ENCODE data around the gene PCDHAC2. TPM values are rescaled to one million over a fixed set of nuclear protein-coding genes. Genes with fewer than 3 reads are reported as not detected.

Gene PCDHAC2
- total RNA-seq, 1 donor from 2014 or later = not detected

GRCh38 chr5:140988100-140988499 lies 21.8 kb downstream of the PCDHAC2 start:
- intact Hi-C loops (cut with micrococcal nuclease) = no loop called here

DNA sequence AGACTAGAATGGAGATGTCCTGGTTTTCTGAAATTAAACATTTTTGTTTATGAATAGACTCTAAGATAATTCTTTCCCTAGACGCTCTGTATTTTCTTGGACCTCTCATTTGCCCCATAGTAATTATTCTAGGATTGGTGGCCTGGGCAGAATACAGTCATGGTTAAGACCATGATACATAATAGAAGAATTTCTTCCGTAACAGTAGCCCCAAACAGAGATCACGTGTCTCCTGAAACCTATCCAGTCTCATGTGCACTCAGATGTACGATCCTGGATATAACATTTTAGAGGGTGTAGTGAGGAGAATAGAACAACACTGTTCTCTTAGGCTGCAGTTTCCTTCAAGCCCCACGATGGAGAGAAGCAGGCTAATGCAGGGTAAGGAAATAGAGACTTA lies 22.3 kb downstream of the PCDHAC2 start:
- intact Hi-C loops (cut with micrococcal nuclease) = no loop called here

DNA sequence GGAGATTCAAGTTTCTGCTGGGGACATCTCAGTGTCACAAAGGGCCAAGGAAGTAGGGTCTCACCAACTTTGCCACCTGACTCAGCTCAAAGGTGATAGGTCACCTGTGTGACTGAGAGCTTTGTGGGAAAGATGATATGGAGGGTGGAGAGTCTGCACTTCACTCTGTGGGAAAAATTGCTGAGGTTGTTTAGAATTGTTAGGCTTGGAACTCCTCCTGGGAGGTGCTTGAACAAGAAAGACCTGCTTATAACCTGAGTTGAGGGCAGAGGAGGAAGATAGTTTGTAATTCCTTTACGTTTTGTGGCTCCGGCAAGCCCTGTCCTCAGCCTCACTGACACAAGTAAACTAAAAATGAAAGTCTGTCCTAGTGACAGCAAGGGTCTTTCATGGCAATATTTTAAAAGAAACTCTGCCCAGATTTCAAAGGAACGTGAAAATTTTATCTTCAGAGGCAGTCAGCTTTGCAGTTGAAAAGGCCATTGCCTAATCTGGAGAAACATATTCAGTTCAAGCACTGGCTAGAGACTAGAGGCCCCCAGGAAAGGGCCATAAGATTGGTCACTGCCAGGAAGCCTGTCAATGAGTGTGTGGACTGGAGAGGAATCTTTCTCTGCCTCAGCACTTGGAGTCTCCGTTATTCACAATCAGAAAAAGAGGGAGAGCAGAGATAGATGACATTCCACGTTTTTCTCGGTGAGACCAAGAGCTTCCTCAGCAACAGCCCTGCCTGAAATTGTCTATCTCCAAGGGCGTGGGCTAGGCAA lies 23.2 kb downstream of the PCDHAC2 start:
- intact Hi-C loops (cut with micrococcal nuclease) = no loop called here

DNA sequence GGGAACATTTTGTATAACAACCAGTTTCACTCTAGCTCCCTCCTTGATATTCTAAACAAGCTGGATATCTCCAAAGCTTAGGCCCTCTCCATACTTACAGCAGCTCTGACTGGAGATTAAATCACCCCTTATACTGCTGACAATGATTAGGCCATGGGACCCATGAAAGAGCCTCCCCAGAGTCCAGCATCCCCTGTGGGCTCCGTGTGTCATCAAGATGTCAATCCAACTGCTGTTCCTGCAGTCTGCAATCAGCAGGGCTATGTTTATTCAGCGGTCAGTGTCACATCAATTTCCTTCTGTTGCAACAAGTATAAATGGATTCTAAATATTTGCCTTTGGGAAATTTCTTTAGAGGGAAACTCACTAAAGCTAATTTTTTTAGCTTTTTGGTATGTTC lies 26.6 kb downstream of the PCDHAC2 start:
- intact Hi-C loops (cut with micrococcal nuclease) = no loop called here

- intact Hi-C loops (cut with micrococcal nuclease) = no loop called here
Measured at GRCh38 chr5:140996060-140996459, 29.8 kb downstream of the PCDHAC2 start.

DNA sequence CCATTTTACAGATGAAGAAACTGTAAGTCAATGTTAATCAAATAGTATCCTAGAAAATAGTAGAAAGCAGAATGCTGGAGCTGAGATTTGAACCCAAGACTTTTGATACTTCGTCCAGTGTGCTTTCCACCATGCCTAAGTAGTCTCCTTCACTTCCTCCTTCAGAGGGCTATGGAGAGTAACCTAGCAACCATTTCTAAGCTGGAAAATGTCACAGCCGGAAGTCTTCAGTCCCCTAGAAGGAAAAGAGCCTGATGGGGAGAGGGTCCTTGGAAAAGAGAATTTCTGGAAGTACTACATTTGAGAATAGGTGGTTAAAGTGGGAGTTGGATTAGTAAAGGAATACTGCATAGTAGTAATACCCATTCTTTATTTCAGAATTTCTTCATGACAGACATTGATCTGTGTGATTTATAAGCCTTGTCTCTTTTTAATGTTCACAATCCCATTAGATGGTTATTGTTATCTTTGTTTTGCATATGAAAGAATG lies 32.7 kb downstream of the PCDHAC2 start:
- intact Hi-C loops (cut with micrococcal nuclease) = no loop called here

DNA sequence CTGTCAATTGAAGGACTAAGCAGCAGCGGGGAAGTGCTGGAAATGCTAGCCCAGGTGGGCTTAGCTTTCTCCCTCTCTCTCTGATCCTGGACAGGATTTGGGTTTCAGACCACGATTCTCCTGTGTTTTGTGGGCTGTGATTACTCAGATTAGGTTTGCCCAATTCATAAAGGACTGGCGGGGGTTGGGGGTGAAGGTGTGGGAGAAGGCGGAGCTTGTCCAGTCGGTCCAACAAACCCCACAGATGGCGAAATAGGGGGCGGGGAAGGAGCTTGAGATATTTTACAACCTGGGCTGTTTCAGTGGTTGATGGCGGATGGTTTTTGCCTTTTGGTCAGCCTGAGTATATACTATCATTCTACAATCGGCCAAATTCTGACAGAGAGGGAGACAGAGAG lies 35.2 kb downstream of the PCDHAC2 start:
- intact Hi-C loops (cut with micrococcal nuclease) = no loop called here

DNA sequence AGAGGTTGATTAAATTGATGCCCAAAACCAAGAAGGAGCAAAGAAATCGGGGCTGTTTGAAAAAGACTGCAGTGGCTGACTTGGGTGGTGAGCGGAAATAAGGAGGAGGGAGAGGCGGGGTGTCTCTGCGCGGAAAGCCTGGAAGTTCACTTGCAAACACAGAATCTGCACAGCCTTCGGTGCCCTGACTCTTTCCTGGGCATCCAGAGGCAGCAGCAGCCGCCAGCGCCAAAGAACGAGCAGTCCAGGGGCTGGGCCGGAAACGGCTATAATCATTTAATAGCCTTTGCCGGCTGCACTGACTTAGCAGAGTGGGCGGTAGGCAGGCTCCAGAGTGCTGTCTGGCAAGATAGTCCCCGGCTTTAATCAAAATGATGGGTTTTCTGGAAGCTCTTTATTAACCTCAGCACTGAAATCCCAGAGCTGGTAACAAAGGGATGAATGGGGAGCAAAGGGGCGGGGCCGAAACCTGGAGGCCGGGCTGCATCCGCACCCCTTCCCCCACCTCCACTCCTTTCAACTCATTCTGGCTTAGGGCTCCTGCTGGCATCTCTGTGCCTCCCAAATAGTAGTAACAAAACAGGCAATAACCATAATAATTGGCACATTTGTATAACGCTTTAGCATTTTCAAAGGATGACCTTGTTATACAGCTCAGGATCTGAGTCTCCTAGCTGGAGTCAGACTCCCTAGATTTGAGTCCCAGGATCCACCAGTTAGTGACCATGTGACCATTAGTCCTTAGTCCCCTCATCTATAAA lies 35.7 kb downstream of the PCDHAC2 start:
- intact Hi-C loops (cut with micrococcal nuclease) = no loop called here

- intact Hi-C loops (cut with micrococcal nuclease) = no loop called here
Measured at GRCh38 chr5:141002605-141002965, 36.3 kb downstream of the PCDHAC2 start.

GRCh38 chr5:141003031-141003430 lies 36.8 kb downstream of the PCDHAC2 start:
- intact Hi-C loops (cut with micrococcal nuclease) = no loop called here

DNA sequence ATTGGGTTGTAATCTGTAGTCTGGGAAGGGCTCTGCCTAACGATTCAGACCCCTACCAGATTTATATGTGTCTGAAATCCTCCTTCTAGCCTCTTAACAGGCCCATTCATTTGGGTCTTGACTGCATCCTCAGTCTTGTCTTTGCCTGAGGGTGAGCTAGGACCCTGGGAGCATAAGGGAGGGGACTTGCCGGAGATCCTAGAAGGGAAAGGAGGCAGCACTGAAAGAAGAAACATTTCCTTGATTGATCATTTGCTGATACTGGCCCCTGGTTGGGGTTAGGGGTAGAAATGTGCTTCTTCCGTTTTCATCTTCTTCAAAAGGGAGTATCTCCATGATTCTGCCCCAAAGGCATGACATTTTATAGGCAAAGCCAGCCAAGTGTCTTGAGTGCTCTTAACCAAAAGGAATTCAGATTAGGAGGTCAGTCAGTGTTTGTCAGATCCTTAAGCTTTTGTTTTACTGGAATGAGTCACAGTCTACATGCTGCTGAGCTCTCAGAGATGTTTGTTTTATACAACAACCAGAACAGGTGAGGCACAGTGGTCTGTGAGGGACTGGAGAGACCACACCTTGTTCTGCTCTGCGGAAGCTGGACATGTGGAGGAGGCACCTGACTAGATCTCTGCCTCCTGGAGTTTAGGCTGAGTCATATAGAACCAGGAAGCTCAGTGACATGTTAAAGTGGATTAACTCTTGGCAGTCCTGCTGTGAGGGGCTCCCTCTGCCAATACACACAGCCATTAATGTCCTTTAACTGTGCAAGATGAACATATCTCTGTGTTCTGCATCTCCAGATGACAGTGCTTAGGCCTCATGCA lies 37.7 kb downstream of the PCDHAC2 start:
- intact Hi-C loops (cut with micrococcal nuclease) = no loop called here

GRCh38 chr5:141007791-141008190 lies 41.5 kb downstream of the PCDHAC2 start:
- intact Hi-C loops (cut with micrococcal nuclease) = no loop called here

- intact Hi-C loops (cut with micrococcal nuclease) = no loop called here
Measured at GRCh38 chr5:141010047-141010793, 43.9 kb downstream of the PCDHAC2 start.

GRCh38 chr5:141017943-141018342 lies 51.7 kb downstream of the PCDHAC2 start:
- intact Hi-C loops (cut with micrococcal nuclease) = no loop called here

Other genes with a start within 250 kb of the PCDHAC2 start
- gene PCDHA1, start 180.3 kb upstream of the PCDHAC2 start, total RNA-seq = not detected in 2 replicates
- gene PCDHA2, start 171.6 kb upstream of the PCDHAC2 start, total RNA-seq = not detected in 2 replicates
- gene PCDHA3, start 165.4 kb upstream of the PCDHAC2 start, total RNA-seq = not detected in 2 replicates
- not detected in 2 replicates for gene PCDHA4, start 159.4 kb upstream of the PCDHAC2 start, total RNA-seq
- gene PCDHA5, start 144.9 kb upstream of the PCDHAC2 start, total RNA-seq = not detected in 2 replicates
- not detected in 2 replicates for gene PCDHA6, start 138.5 kb upstream of the PCDHAC2 start, total RNA-seq
- gene PCDHA7, start 132.2 kb upstream of the PCDHAC2 start, total RNA-seq = not detected in 2 replicates
- not detected in 2 replicates for gene PCDHA8, start 125.3 kb upstream of the PCDHAC2 start, total RNA-seq
- not detected in 2 replicates for gene PCDHA9, start 118.1 kb upstream of the PCDHAC2 start, total RNA-seq
- gene PCDHA10, start 110.6 kb upstream of the PCDHAC2 start, total RNA-seq = not detected in 2 replicates
- not detected in 2 replicates for gene PCDHA11, start 97.5 kb upstream of the PCDHAC2 start, total RNA-seq
- not detected in 2 replicates for gene PCDHA12, start 91.2 kb upstream of the PCDHAC2 start, total RNA-seq
- gene PCDHA13, start 84.4 kb upstream of the PCDHAC2 start, total RNA-seq = not detected in 2 replicates
- not detected in 2 replicates for gene PCDHAC1, start 40.2 kb upstream of the PCDHAC2 start, total RNA-seq
- gene PCDHB1, start 84.9 kb downstream of the PCDHAC2 start, total RNA-seq = not detected in 2 replicates
- 0.09 and 0.14 TPM in 2 replicates for gene PCDHB2, start 128.1 kb downstream of the PCDHAC2 start, total RNA-seq
- not detected in 2 replicates for gene PCDHB3, start 134.0 kb downstream of the PCDHAC2 start, total RNA-seq
- not detected in 2 replicates for gene PCDHB4, start 155.3 kb downstream of the PCDHAC2 start, total RNA-seq
- not detected in 2 replicates for gene PCDHB5, start 168.7 kb downstream of the PCDHAC2 start, total RNA-seq
- gene PCDHB6, start 183.6 kb downstream of the PCDHAC2 start, total RNA-seq = not detected in 2 replicates
- gene PCDHB7, start 206.2 kb downstream of the PCDHAC2 start, total RNA-seq = not detected in 2 replicates
- gene PCDHB8, start 211.3 kb downstream of the PCDHAC2 start, total RNA-seq = not detected in 2 replicates
- not detected in 2 replicates for gene PCDHB16, start 215.9 kb downstream of the PCDHAC2 start, total RNA-seq
- gene PCDHB9, start 220.7 kb downstream of the PCDHAC2 start, total RNA-seq = not detected in 2 replicates
- gene PCDHB10, start 225.9 kb downstream of the PCDHAC2 start, total RNA-seq = not detected in 2 replicates
- gene PCDHB11, start 233.2 kb downstream of the PCDHAC2 start, total RNA-seq = not detected in 2 replicates
- gene PCDHB12, start 242.2 kb downstream of the PCDHAC2 start, total RNA-seq = not detected in 2 replicates
- gene PCDHB13, start 247.4 kb downstream of the PCDHAC2 start, total RNA-seq = not detected in 2 replicates